Upper lobe of left lung (tissue), 6 donors: Measurements from ENCODE around the gene KMT2C. TPM values are rescaled to one million over a fixed set of nuclear protein-coding genes. Genes with fewer than 3 reads are reported as not detected.
A peak's percentile ranks its signal among the peaks of the same experiment; 100 is the strongest.
"Not testable (repeated sequence)": the region's sequence is repeated elsewhere in the genome, so short reads cannot be mapped to it uniquely, and the experiment has no call there.

Experiments
- ATAC-seq, 2 donors: fragments of 200-7000 bp; cut with Tn5 transposase; one replicate each; pipeline ENCODE4 v1.9.1; 2022; ENCODE audit warnings: mild to moderate bottlenecking in 2 of 2, moderate library complexity in 2 of 2; ENCODE audit not compliant: low FRiP score in 2 of 2
- DNase-seq, 2 donors: peaks; one replicate each; pipeline ENCODE4 v3.0.0-alpha.2; 2019 to 2020
- H3K27ac ChIP-seq, 4 donors: fragments of 200-600 bp; sonication (generic); one replicate each; pipeline ENCODE4 v1.5.1; 2016 to 2019
- H3K27me3 ChIP-seq, 4 donors: fragments of 200-600 bp; sonication (generic); one replicate each; pipeline ENCODE4 v1.5.1; 2017 to 2019
- H3K36me3 ChIP-seq, 4 donors: fragments of 200-600 bp; sonication (generic); one replicate each; pipeline ENCODE4 v1.5.1; 2016 to 2019
- H3K4me1 ChIP-seq, 4 donors: fragments of 200-600 bp; sonication (generic); one replicate each; pipeline ENCODE4 v1.5.1; 2018 to 2019
- H3K4me3 ChIP-seq, 4 donors: fragments of 200-600 bp; sonication (generic); one replicate each; pipeline ENCODE4 v1.5.1; 2017 to 2019; ENCODE audit warnings: mild to moderate bottlenecking in 2 of 4, moderate library complexity in 1 of 4
- H3K9me3 ChIP-seq, 4 donors: fragments of 200-600 bp; sonication (generic); one replicate each; pipeline ENCODE4 v1.5.1; 2018 to 2019
- EP300 ChIP-seq, 4 donors: sonication (generic); formaldehyde crosslinking; IDR thresholded peaks; one replicate each; pipeline ENCODE4 v1.5.1; 2017; ENCODE audit warnings: antibody characterized with exemption in 4 of 4, control low read depth in 2 of 4
- POLR2A ChIP-seq, 4 donors: fragments of 450-650 bp; IDR thresholded peaks; one replicate each; pipeline ENCODE4 v1.5.1; 2016 to 2017; ENCODE audit warnings: antibody characterized with exemption in 4 of 4, mild to moderate bottlenecking in 2 of 4
- POLR2AphosphoS5 ChIP-seq, 2 donors: sonication (generic); formaldehyde crosslinking; IDR thresholded peaks; one replicate each; pipeline ENCODE4 v1.5.1; 2017; ENCODE audit warnings: antibody characterized with exemption in 2 of 2
- WGBS, 2 donors: methylation state at CpG; one replicate each; pipeline ENCODE4 v1.1.5; 2017 to 2018; 5-methylcytosine and 5-hydroxymethylcytosine counted together
- total RNA-seq, 6 donors: library from RNA; depleted of rRNA in 4 of 6; stranded (reverse); fragments of >200 nt in 4 of 6; gene quantifications; one replicate each; pipeline versions ENCODE4 v1.1.0 to v1.2.1, GENCODE V29; 2016 to 2021
- TF ChIP-seq, protein P1 (sequence below), 6 experiments: fragments of 450-650 bp in 4 of 6; fragments of 200-600 bp in 2 of 6; sonication (generic) in 2 of 6; IDR thresholded peaks; one replicate each; pipeline ENCODE4 v1.5.1; 2016 to 2019; ENCODE audit warnings: antibody characterized with exemption in 6 of 6
- donor health status: DM: no; HTN: no; CAD: no; lungs with moderate emphysema.
- donor health status: DM: no; HTN: yes; CAD: no; lungs with severe emphysema.

KMT2C gene
- total RNA-seq, 6 donors from 2014 or later = 60.5 to 108 (median 85.0) TPM

DNA sequence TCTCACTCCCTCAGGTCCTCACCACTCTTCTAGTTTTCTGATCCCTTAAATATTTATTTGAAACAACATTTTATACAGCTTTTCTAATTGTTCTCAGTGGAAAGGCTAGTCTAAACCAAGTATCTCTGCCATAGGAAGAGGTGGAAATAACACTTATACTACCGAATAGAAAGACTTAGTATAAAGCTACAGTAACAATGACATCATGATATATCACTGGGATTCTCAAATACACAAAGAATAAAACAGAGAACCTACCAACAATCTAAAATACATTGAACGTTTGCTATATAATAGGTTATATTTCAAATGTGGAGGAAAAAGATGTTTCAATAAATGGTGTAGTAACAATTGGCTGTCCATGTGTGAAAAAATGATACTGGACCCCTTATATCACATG, 142.9 kb downstream of the KMT2C start:
- H3K36me3 ChIP-seq = peaks cover 0 to 5% (median 2%) of the 10 kb centered on the region in 4 donors
- H3K27ac ChIP-seq = no peak overlapping the region
- DNase-seq = no peak
- no peaks in the 10 kb centered on the region for H3K4me1 ChIP-seq
- H3K27me3 ChIP-seq = no peaks in the 10 kb centered on the region
- TF ChIP-seq, protein P1, sequence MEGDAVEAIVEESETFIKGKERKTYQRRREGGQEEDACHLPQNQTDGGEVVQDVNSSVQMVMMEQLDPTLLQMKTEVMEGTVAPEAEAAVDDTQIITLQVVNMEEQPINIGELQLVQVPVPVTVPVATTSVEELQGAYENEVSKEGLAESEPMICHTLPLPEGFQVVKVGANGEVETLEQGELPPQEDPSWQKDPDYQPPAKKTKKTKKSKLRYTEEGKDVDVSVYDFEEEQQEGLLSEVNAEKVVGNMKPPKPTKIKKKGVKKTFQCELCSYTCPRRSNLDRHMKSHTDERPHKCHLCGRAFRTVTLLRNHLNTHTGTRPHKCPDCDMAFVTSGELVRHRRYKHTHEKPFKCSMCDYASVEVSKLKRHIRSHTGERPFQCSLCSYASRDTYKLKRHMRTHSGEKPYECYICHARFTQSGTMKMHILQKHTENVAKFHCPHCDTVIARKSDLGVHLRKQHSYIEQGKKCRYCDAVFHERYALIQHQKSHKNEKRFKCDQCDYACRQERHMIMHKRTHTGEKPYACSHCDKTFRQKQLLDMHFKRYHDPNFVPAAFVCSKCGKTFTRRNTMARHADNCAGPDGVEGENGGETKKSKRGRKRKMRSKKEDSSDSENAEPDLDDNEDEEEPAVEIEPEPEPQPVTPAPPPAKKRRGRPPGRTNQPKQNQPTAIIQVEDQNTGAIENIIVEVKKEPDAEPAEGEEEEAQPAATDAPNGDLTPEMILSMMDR (IDR thresholded peaks at IDR 0.05) = no peak
- TF ChIP-seq EP300 (IDR thresholded peaks at IDR 0.05) (no peak), POLR2AphosphoS5 (IDR thresholded peaks at IDR 0.05) (no peak), POLR2A (IDR thresholded peaks at IDR 0.05) (no peak)
- WGBS, 2 donors = 80 to 89% methylated on average over 2 of the region's 2 CpGs
- no peak overlapping the region for H3K4me3 ChIP-seq
- ATAC-seq = no peak
- H3K9me3 ChIP-seq = peaks cover 0 to 12% (median 2%) of the 10 kb centered on the region in 4 donors

DNA sequence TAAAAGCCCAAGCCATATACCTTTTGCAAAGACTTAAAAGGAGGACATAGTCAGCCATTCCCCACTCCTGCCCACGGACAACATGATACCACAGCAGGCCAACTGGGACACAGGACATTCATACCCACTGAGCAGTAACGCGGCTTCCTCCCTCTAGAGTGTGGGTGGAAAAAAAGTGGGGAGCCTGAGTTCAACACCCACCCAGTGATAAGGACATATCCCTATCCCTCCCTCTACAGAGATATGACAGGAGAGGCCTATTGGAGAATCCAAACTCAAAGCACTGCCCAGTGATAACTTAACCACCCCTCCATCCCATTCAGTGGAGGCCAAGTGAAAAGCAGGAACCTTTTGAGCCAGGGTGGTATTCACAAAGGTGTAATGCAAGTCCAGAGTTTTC, 148.8 kb downstream of the KMT2C start:
- H3K4me1 ChIP-seq, DNase-seq, H3K36me3 ChIP-seq, H3K27ac ChIP-seq, ATAC-seq, H3K27me3 ChIP-seq, H3K4me3 ChIP-seq: not testable (repeated sequence)
- H3K9me3 ChIP-seq = peaks cover 0 to 12% (median 2%) of the 10 kb centered on the region in 4 donors
- 90 to 93% methylated on average over 3 of the region's 3 CpGs for WGBS, 2 donors

DNA sequence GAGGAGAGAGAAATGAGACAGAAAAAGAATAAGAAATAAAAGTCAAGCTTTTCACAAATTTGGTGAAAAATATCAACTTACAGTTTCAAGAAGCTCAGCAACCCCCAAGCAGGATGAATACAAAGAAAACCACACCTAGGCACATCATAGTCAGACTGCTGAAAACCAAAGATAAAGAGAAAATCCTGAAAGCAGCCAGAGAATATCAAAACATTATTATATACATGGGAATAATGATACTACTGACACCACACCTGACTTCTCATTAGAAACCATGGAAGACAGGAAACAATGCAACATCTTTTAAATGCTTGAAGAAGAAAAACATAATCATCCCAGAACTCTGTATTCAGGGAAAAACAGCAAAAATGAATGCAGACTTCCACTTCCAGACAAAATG, 149.6 kb downstream of the KMT2C start:
- H3K36me3 ChIP-seq, H3K4me3 ChIP-seq, H3K27ac ChIP-seq, DNase-seq, H3K27me3 ChIP-seq, H3K4me1 ChIP-seq: not testable (repeated sequence)
- peaks cover 0 to 12% (median 2%) of the 10 kb centered on the region in 4 donors for H3K9me3 ChIP-seq
- ATAC-seq = peak; percentile 63 to 83

DNA sequence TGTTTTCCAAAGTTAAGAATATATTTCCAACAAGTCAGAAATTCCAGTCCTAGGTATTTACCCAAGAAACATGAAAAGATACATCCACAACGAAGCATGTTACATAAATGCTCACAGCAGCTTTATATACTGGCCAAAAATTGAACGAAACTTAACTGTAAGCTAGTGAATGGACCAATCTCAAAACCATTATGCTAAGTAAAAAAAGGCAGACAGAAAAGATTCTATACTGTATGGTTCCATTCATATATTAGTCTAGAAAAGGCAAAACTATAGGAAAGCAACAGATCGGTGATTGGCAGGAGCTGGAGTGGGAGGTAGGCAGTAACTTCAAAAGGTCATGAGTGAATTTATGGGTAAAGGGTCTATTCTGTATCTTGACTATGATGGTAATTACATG, 150.8 kb downstream of the KMT2C start:
- H3K4me1 ChIP-seq, H3K27me3 ChIP-seq, H3K27ac ChIP-seq, H3K36me3 ChIP-seq, DNase-seq, H3K4me3 ChIP-seq: not testable (repeated sequence)
- H3K9me3 ChIP-seq = peaks cover 0 to 12% (median 2%) of the 10 kb centered on the region in 4 donors
- 70 to 76% methylated on average over 3 of the region's 3 CpGs for WGBS, 2 donors
- peak; percentile 33 to 54 for ATAC-seq

DNA sequence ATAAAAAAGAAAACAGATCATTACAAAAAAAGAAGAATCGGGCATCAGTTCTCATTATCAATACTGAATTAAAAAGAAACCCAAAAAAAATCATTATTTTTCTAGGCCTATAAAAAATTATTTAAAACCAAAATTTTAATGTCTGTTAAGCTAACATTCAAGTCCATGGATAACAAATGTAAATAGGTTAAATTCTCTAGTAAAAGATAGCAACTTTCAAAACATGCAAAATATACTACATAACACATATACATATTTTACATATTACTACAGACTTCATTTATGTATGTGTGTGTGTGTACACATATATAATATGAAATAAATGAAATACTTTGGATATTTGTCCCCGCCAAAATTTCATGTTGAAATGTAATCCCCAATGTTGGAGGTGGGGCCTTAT, 158.1 kb downstream of the KMT2C start:
- H3K9me3 ChIP-seq, H3K27ac ChIP-seq, ATAC-seq, H3K4me1 ChIP-seq, H3K4me3 ChIP-seq, H3K36me3 ChIP-seq, H3K27me3 ChIP-seq, DNase-seq: not testable (repeated sequence)
- 96 to 97% methylated on average over 2 of the region's 2 CpGs for WGBS, 2 donors

DNA sequence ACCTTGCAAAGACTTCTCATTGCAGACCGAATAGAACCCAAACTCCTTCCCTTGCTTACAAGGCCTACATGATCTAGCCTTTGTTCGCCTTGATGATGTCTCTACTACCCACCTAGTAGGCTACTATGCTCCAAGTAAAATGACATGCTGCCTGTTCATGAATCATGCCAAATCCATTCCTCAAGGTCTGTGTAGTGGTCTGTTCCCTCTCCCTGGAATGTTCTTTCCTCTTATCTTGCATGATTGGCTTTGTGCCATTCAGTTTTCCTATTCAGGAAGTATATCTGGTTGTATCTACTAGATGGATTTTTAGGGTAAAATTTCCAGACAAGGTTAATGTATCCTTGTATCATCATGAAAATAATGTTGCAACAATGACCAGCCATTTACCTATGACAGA, 165.4 kb downstream of the KMT2C start:
- DNase-seq, H3K9me3 ChIP-seq, ATAC-seq, H3K4me3 ChIP-seq, H3K27ac ChIP-seq, H3K27me3 ChIP-seq, H3K4me1 ChIP-seq: not testable (repeated sequence)
- peaks cover 0 to 14% (median 3%) of the 10 kb centered on the region in 4 donors for H3K36me3 ChIP-seq
- 98 to 100% methylated on average over 2 of the region's 2 CpGs for WGBS, 2 donors

DNA sequence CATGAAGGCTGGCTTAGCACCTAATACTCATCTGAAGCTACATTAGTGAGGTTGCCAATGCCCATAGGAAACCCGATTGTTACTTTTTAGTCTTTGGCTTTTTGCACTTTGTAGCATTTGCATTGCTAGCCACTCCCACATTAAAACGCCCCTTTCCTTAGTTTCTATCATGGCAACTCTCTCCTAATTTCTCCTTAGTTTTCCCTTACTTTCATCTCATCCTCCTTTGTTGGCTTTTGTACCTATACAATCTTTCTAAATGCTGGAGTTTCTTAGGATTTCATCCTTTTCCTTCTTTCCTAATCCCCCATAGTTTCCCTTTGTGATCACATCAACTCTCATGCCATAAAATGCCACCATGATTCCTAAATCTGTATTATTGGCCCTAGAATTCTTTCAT, 168.9 kb downstream of the KMT2C start:
- not testable (repeated sequence) for DNase-seq, H3K4me1 ChIP-seq, H3K27ac ChIP-seq, ATAC-seq, H3K4me3 ChIP-seq, H3K27me3 ChIP-seq, H3K9me3 ChIP-seq
- WGBS, 2 donors = 93 to 96% methylated on average over 2 of the region's 2 CpGs
- H3K36me3 ChIP-seq = peaks cover 0 to 28% (median 4%) of the 10 kb centered on the region in 4 donors

DNA sequence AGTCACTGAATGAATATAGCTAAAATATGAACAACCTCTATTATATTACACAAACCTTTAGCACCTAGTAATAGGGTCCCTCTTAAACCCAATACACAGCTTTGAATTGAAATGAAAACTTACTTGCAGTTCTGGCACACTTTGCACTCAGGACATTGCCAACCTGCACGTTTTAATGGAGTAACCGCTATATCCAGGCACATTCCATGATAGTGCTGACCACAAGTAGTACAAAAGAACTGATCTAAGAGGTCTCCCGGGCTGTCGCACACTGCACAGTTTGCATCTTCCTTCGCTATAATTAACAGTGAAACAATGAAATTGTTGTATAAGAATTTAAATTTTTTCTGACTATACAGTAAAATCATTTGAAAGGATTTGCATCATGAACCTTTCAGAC, 170.9 kb downstream of the KMT2C start:
- H3K4me1 ChIP-seq, H3K27ac ChIP-seq, H3K9me3 ChIP-seq, H3K4me3 ChIP-seq, H3K27me3 ChIP-seq, DNase-seq: not testable (repeated sequence)
- peak; percentile 38 to 68 for ATAC-seq
- WGBS, 2 donors = 84 to 87% methylated on average over 5 of the region's 5 CpGs
- peaks cover 0 to 25% (median 4%) of the 10 kb centered on the region in 4 donors for H3K36me3 ChIP-seq

DNA sequence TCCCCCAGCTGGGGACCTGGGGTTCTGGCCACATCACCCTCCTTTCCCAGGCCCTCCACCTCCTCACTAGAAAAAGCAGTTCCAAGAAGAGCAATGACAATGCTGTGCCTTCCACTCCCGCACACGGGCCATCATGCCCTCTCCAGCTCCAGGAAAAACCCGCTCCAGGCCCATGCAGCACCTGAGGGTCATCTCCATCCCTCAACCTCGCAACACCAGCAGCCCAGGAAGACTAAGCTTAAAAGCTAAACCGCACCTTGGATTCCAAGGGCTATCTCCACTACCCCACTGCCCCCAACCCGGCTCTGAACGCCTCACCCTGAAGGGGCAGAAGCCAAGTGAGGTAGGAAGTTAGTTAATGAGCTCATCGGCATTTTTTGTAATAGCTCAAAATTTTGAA, 173.7 kb downstream of the KMT2C start:
- not testable (repeated sequence) for DNase-seq, H3K9me3 ChIP-seq, H3K4me1 ChIP-seq, H3K27me3 ChIP-seq, H3K4me3 ChIP-seq, H3K27ac ChIP-seq
- peaks cover 0 to 17% (median 1%) of the 10 kb centered on the region in 4 donors for H3K36me3 ChIP-seq
- 94 to 96% methylated on average over 6 to 8 of the region's 8 CpGs for WGBS, 2 donors
- ATAC-seq = peak in 1 of 2 donors; percentile 61

DNA sequence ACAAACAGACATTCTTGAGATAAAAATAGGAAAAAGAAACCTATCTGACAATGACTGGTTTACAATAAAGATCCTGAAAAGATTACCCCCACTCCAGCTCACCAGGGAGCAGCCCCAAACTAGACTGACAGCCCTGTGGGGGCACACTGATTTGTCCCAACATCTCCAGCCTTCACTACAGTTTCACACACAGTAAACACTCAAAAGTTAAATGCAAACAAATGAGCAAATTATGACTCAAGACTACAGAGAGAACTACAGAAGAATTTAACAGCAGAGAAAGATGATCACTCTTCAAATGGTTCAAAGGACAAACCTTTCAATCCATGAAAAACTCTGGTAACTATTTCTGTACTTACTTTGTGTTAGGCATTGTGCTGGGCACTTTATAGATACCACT, 176.2 kb downstream of the KMT2C start:
- not testable (repeated sequence) for H3K4me3 ChIP-seq, H3K9me3 ChIP-seq, H3K27ac ChIP-seq, H3K27me3 ChIP-seq, H3K4me1 ChIP-seq, ATAC-seq, DNase-seq
- H3K36me3 ChIP-seq = peaks cover 0 to 17% (median 1%) of the 10 kb centered on the region in 4 donors

DNA sequence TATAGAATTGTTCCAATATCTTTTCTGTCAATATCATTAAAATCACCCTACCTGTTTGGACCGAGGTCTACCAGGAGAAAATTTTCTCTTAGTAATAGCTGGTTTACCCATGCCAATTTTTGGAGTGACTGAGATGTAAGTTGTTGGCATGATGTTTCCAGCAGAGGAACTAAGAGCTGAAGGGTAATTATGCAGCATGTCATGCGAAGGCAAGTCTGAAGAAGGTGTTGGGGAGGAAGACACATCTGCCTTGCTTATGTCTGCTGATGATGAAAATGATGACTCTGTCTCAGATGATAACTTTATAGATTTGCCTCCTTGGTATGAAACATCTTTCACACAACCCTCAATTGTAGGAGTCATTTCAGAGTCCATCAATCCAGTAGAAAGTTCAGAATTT, 188.0 kb downstream of the KMT2C start:
- peaks cover 3 to 35% (median 7%) of the 10 kb centered on the region in 4 donors for H3K36me3 ChIP-seq
- H3K4me3 ChIP-seq, H3K27ac ChIP-seq, H3K4me1 ChIP-seq, H3K27me3 ChIP-seq, DNase-seq, H3K9me3 ChIP-seq: not testable (repeated sequence)
- WGBS, 2 donors = 80 to 92% methylated on average over 1 to 2 of the region's 2 CpGs
- peak in 1 of 2 donors; percentile 44 for ATAC-seq

DNA sequence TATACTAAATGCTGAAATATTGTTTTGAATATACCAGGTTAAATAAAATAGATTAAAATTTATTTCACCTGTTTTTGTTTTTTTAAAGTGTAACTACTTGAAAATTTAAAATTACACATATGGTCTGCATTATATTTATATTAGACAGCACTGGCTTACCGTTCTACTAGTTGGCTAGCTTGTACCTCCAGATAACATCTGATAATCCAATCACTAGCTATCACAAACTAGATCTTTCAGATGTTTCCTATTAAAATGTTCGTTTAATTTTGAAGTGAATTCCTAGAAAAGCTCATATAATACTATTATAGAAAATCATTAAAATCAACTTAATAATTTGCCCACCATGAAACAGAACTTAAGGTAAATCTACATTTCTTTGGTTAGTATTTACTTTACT, 190.4 kb downstream of the KMT2C start:
- WGBS, 2 donors = 76 to 79% methylated on average over 2 of the region's 2 CpGs
- peaks cover 0 to 14% (median 3%) of the 10 kb centered on the region in 4 donors for H3K36me3 ChIP-seq
- H3K4me3 ChIP-seq, H3K4me1 ChIP-seq, H3K27ac ChIP-seq, H3K27me3 ChIP-seq, DNase-seq, H3K9me3 ChIP-seq, ATAC-seq: not testable (repeated sequence)
